GM18502 (cell line): ENCODE results near the gene PEG3.

Source experiments
- ATAC-seq: cut with Tn5 transposase; IDR thresholded peaks from one replicate; pipeline ENCODE4 v1.9.1; 2021; ENCODE audit warnings: mild to moderate bottlenecking; ENCODE audit not compliant: unreplicated experiment, poor library complexity

Gene PEG3

DNA sequence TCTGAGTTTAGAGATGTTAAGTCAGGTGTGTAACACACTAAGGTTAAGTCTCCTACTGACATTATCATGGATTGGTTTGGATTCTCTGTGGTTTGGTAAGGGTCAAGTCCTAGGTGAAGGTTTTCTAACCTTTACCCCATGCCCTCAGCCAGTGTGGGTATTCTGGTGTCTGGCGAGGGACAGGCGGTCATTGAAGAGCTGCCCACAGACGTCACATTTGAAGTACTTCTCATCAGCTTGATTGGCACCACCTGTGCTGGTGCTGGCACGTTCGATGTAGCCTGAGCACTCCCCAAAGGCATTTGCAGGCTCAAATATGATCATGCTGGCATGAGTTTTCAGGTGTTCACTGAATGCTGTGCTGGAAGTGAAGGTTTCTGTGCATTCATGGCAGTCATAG lies 27.0 kb downstream of the PEG3 start:
- no peak for ATAC-seq

DNA sequence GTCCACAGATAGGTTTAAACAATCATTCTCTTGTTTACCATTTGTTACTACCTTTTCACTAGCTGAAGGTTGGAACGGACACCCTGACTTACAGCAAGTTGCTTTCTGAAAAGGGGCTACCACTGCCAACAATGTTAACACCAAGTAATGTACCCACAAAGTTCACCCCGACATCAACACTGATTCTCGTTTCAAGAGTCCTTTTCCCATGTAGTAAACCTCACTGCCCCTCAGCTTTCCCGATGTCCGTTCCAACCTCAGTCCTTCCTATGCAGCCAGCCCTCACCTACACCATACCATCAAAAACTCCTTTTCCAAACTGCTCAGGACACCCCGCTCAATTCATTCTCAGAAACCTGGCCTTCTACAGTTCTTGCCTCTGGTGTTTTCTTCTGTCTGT lies 29.0 kb downstream of the PEG3 start:
- ATAC-seq = no peak

DNA sequence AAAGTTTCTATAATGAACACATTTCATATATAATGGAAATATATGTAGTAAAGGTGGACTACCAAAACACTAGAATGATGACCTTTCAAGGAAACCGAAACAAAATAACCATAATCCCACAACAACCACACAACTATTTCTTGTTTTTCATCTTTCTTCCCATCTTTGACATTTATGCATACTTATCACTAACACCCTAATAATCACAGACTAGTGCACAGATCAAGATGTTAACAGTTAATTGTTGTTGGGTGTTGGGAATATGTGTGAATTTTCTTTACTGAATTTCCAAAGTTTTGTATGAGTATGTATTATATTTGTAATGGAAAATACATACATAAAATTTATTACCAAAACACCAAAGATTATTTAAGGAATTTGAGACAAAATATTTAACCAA lies 30.3 kb downstream of the PEG3 start:
- no peak for ATAC-seq

DNA sequence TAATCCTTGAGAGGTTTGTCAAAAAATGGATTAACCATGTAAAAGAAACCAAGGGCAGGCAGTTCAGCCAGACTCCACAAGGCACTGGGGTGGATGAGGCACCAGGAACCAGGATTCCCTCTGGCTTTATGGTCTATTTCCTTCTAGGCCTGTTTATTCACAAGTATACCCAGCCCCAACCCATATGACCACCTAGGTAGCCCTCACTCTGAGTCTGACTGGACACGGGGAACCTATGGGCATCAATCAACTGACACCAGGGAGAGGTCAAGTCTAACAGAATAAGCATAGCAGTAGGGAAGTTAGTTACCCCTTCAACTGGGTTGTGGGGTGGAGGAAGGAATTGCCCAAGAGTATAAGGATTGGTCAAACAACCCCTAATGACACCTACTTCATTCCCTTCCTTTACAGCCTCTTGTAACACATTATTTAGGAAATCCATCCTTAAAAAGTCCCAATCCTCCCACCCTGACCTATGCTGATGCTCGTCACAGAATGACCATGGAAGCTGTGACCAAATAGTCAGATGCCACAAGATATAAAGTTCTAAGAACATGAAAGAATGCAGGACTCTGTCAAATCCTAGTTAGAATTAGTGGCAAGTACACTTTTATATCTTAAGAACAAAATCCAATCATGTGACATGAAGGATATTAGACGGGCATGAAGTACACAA lies 31.7 kb downstream of the PEG3 start:
- ATAC-seq = no peak

DNA sequence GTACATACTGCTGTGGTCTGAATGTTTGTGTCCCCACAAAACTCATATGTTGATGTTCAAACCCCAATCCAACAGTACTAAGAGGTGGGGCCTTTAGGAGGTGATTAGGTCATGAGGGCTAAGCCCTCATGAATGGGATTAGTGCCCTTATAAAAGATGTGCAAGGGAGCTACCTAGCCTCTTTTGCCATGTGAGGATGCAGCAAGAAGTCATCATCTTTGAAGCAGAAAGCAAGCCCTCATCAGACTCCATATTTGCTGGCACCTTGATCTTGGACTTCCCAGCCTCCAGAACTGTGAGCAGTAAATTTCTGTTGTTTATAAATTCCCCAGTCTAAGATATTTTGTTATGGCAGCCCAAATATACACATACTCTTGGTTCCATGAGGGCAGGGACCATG lies 33.9 kb downstream of the PEG3 start:
- ATAC-seq = no peak
